Activated T-cell treated with anti-CD3 and anti-CD28 coated beads, Interleukin-2, amount 50 U/mL, for 1 hour (primary cell): ENCODE results near the gene TUBB1.

Experiments
- DNase-seq: peaks from one replicate; pipeline ENCODE4 v3.0.0-alpha.2; 2020

The TUBB1 gene

GRCh38 chr20:59044796-59045195 lies 25.6 kb downstream of the TUBB1 start:
- DNase-seq, result no peak

- DNase-seq, result no peak
Measured at GRCh38 chr20:59046862-59047261, 27.6 kb downstream of the TUBB1 start.

GRCh38 chr20:59047938-59048680 lies 28.9 kb downstream of the TUBB1 start:
- no peak for DNase-seq

- no peak for DNase-seq
Measured at GRCh38 chr20:59048681-59049030, 29.4 kb downstream of the TUBB1 start.

- DNase-seq, result no peak
Measured at GRCh38 chr20:59050437-59050836, 31.2 kb downstream of the TUBB1 start.

- no peak for DNase-seq
Measured at GRCh38 chr20:59051666-59052185, 32.5 kb downstream of the TUBB1 start.

GRCh38 chr20:59055302-59055701 lies 36.1 kb downstream of the TUBB1 start:
- DNase-seq, result no peak

GRCh38 chr20:59062081-59062480 lies 42.9 kb downstream of the TUBB1 start:
- DNase-seq, result no peak

GRCh38 chr20:59063358-59064213 lies 44.4 kb downstream of the TUBB1 start:
- no peak for DNase-seq

GRCh38 chr20:59064214-59064722 lies 45.0 kb downstream of the TUBB1 start:
- DNase-seq, result no peak

- no peak for DNase-seq
Measured at GRCh38 chr20:59068534-59068933, 49.3 kb downstream of the TUBB1 start.

GRCh38 chr20:59069026-59069425 lies 49.8 kb downstream of the TUBB1 start:
- DNase-seq, result no peak

GRCh38 chr20:59071216-59071615 lies 52.0 kb downstream of the TUBB1 start:
- no peak for DNase-seq

GRCh38 chr20:59073582-59073981 lies 54.4 kb downstream of the TUBB1 start:
- no peak for DNase-seq

- no peak for DNase-seq
Measured at GRCh38 chr20:59074456-59074855, 55.2 kb downstream of the TUBB1 start.

GRCh38 chr20:59075934-59076508 lies 56.8 kb downstream of the TUBB1 start:
- no peak for DNase-seq
